Measurements from ENCODE around the gene GEMIN4. TPM values are rescaled to one million over a fixed set of nuclear protein-coding genes. Genes with fewer than 3 reads are reported as not detected.
"Not testable (repeated sequence)": the region's sequence is repeated elsewhere in the genome, so short reads cannot be mapped to it uniquely, and the experiment has no call there.

The GEMIN4 gene
- polyA plus RNA-seq, 1 donor: 12.6 TPM

DNA sequence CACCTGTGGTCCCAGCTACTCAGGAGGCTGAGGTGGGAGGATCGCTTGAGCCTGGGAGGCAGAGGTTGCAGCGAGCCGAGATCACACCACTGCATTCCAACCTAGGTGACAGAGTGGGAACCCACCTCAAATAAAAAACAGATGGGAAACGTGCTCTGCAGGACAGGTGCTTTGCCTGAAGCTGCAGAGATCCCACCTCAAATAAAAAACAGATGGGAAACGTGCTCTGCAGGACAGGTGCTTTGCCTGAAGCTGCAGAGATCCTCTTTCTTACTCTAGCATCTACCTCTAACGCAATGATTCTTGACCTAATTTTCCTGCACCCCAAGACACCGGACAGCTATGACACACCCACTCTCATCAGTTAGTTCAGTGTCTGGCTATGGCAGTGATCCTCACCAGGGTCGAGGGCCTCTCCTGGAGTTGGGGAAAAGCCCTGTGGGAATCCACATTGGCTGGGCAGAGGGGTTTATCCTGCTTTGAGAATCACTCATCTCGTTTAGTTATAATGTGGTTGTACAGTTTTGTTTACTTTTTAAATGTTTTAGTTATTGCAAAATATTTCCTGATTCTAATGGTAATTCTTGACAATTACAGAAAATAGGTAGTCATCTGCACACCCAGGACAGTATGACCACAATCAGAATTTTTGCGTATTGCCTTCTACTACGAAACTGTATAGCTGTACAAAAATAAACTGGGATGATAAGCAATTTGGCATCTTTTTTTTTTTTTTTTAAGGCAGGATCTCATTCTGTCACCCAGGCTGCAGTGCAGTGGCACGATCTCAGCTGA, 48.8 kb downstream of the GEMIN4 start:
- DNase-seq (ENCODE audit: low read depth): no peak

DNA sequence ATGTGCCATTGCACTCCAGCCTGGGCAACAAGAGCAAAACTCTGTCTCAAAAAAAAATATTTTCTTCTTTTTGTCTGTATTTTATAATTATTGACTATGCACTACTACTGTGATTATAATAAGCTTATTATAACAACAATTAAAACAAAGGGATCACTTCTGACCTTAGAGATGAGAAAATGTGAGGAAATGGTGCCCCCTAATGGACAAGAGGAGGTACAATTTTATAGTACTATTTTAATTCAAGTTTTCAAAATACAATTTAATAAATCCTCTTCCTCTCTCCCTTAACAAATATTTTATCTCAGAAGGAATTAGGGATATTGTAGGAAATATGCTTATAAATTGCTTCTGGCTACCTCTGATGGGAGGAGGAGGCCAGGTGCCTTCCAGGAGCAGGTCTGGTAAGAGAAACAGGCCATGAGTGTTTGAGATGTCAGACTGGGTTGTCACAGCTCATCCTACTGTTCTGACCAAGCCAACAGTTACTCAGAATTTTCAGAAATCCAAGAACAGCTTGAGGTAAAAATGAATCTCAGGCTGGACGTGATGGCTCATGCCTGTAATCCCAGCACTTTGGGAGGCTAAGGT, 51.5 kb downstream of the GEMIN4 start:
- DNase-seq (ENCODE audit: low read depth): no peak

DNA sequence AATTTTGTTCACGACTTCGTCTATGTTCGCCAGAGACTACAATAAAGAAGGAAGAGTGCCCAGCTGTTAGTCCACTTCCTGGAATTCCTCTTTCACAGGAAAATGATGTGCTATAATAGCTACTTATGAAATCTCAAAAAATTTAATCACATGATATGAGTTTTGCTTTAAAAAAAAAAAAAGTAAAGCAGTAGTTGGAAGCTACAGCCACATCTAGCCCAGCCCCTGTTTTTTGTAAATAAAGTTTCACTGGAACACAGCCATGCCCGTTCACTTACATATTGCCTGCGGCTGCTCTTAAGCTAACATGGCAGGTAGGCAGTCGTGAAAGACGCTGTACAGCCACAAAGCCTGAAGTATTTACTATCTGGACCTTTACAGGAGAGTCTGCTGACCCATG, 52.7 kb downstream of the GEMIN4 start:
- DNase-seq (ENCODE audit: low read depth): no peak

DNA sequence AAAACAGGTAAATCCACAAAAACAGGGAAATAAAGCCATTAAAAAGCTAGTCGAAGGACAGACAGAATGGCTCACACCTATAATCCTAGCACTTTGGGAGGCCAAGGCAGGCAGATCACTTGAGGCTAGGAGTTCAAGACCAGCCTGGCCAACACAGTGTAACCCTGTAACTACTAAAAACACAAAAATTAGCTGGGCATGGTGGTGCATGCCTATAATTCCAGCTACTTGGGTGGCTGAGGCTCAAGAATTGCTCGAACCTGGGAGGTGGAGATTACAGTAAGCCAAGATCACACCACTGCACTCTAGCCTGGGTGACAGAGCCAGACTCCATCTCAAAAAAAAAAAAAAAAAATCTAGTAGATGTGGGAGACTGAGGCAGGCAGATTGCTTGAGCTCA, 54.0 kb downstream of the GEMIN4 start:
- DNase-seq (ENCODE audit: low read depth): not testable (repeated sequence)

DNA sequence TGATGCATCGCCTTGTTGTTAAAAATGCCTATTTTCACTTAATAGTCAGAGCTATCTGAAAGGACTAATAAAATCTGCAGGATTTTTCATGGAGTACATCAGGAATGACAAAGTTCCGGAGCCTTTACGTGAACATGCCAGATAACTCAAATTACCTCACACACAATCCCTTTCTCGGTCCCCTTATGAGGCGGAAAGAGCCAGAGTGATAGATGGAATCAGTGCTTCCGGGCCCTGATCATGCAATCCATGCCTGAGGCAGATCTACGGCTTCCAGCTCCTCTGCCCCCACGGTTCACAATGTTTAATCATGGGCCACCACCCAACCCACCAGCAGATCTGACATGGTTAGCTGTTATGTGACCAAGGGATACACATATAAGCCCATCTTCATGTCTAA, 54.4 kb downstream of the GEMIN4 start:
- DNase-seq (ENCODE audit: low read depth): no peak

DNA sequence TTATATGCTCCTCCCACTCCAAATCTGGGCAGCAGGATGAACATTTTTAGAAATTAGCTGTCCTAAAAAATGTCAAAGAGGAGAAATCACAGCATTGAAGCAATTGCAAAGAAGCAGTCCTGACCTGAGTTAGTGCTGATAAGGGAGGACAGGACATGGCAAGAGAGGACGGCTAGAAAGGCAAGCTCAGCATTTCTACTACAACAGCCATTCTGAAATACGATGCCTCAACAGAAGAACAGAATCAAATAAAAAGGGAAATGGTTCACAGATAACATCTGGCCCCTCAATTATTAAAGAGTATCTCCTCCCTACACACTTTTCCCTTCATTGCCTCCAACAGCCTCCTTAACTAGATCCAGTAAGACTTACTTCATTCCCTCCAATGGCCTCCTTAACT, 55.7 kb downstream of the GEMIN4 start:
- no peak for DNase-seq (ENCODE audit: low read depth)

Other genes with a start within 250 kb of the GEMIN4 start
- 22.0 TPM for gene VPS53, start 37.4 kb downstream of the GEMIN4 start, polyA plus RNA-seq (ENCODE audit: insufficient read length)
- gene TLCD3A, start 19.7 kb downstream of the GEMIN4 start, polyA plus RNA-seq (ENCODE audit: insufficient read length): 14.0 TPM
- gene GLOD4, start 30.0 kb upstream of the GEMIN4 start, polyA plus RNA-seq (ENCODE audit: insufficient read length): 57.4 TPM
- 14.2 TPM for gene MRM3, start 30.1 kb upstream of the GEMIN4 start, polyA plus RNA-seq (ENCODE audit: insufficient read length)
- 51.3 TPM for gene NXN, start 227.5 kb upstream of the GEMIN4 start, polyA plus RNA-seq (ENCODE audit: insufficient read length)
- 13.3 TPM for gene TIMM22, start 244.9 kb upstream of the GEMIN4 start, polyA plus RNA-seq (ENCODE audit: insufficient read length)